Progenitor cell of endocrine pancreas (in vitro differentiated cells): ENCODE data around the gene NCOA7. TPM values are rescaled to one million over a fixed set of nuclear protein-coding genes. Genes with fewer than 3 reads are reported as not detected.

Source experiments
- DNase-seq: peaks from one replicate; pipeline ENCODE4 v3.0.0; 2021; ENCODE audit warnings: low spot score; ENCODE audit not compliant: unreplicated experiment
- H3K27ac Mint-ChIP-seq: 2 replicates; pipeline ENCODE4 v1.8.0; 2021; ENCODE audit warnings: mild to moderate bottlenecking, moderate library complexity, mixed read lengths
- H3K27me3 Mint-ChIP-seq: 2 replicates; pipeline ENCODE4 v1.8.0; 2021; ENCODE audit warnings: mixed read lengths
- H3K36me3 Mint-ChIP-seq: 2 replicates; pipeline ENCODE4 v1.8.0; 2022; ENCODE audit warnings: mixed read lengths; ENCODE audit not compliant: insufficient read depth
- H3K4me1 Mint-ChIP-seq: 2 replicates; pipeline ENCODE4 v1.8.0; 2021; ENCODE audit warnings: low read depth, mixed read lengths
- H3K4me3 Mint-ChIP-seq: 2 replicates; pipeline ENCODE4 v1.8.0; 2021; ENCODE audit warnings: low read depth, mild to moderate bottlenecking, moderate library complexity, mixed read lengths
- H3K9me3 Mint-ChIP-seq: 2 replicates; pipeline ENCODE4 v1.8.0; 2021; ENCODE audit warnings: low read depth, mixed read lengths
- CTCF ChIP-seq: fragments of 200-600 bp; sonication (generic); IDR thresholded peaks from one replicate; pipeline ENCODE4 v1.5.0; 2021; ENCODE audit warnings: antibody characterized with exemption, mild to moderate bottlenecking; ENCODE audit not compliant: unreplicated experiment
- total RNA-seq: library from RNA; stranded (reverse); gene quantifications from 2 replicates; pipeline ENCODE4 v1.2.1, GENCODE V29; 2021

NCOA7 gene
- total RNA-seq, 1 donor from 2014 or later, result 18.0 TPM

DNA sequence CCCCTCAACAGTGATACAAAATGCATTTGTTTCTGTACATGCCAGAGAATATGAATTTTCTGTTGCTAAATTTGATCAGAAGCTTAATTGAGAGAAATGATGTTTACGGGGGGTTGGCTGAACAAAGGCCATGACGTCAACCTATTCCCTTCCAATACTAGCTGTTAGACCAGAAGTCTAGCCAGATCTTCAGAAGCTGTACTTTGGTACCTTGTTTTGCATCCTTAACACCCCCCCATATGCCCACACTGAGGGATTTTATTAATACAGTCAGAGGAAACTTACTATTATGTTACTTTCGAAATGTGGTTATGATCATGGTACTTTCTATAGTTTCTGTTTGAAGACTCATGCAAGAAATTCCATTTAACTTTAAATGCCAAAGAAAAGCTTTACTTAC, 3.1 kb downstream of the NCOA7 start:
- TF ChIP-seq CTCF, result no peak
- Mint-ChIP-seq H3K9me3 (no peaks in the 10 kb centered on the region), H3K36me3 (no peaks in the 10 kb centered on the region), H3K27me3 (no peaks in the 10 kb centered on the region), H3K4me3 (no peak overlapping the region), H3K4me1 (peaks cover 31% of the 10 kb centered on the region), H3K27ac (no peak overlapping the region)
- no peak for DNase-seq

GRCh38 chr6:125794342-125795137, 3.8 kb downstream of the NCOA7 start:
- Mint-ChIP-seq H3K27ac (no peak overlapping the region), H3K36me3 (no peaks in the 10 kb centered on the region), H3K4me1 (peaks cover 30% of the 10 kb centered on the region), H3K27me3 (no peaks in the 10 kb centered on the region), H3K4me3 (no peak overlapping the region), H3K9me3 (no peaks in the 10 kb centered on the region)
- DNase-seq, result no peak
- no peak for TF ChIP-seq CTCF

- no peak for DNase-seq
- H3K36me3 Mint-ChIP-seq, result no peaks in the 10 kb centered on the region
- no peaks in the 10 kb centered on the region for H3K27me3 Mint-ChIP-seq
- no peaks in the 10 kb centered on the region for H3K9me3 Mint-ChIP-seq
- TF ChIP-seq CTCF, result no peak
- H3K4me1 Mint-ChIP-seq, result peaks cover 23% of the 10 kb centered on the region
- no peak overlapping the region for H3K27ac Mint-ChIP-seq
- no peak overlapping the region for H3K4me3 Mint-ChIP-seq
Observed at GRCh38 chr6:125795301-125795700, 4.5 kb downstream of the NCOA7 start.

GRCh38 chr6:125797120-125797885, 6.5 kb downstream of the NCOA7 start:
- no peak overlapping the region for H3K4me3 Mint-ChIP-seq
- no peaks in the 10 kb centered on the region for H3K27me3 Mint-ChIP-seq
- no peak for DNase-seq
- peaks cover 22% of the 10 kb centered on the region for H3K4me1 Mint-ChIP-seq
- TF ChIP-seq CTCF, result no peak
- H3K9me3 Mint-ChIP-seq, result no peaks in the 10 kb centered on the region
- H3K36me3 Mint-ChIP-seq, result no peaks in the 10 kb centered on the region
- H3K27ac Mint-ChIP-seq, result no peak overlapping the region

DNA sequence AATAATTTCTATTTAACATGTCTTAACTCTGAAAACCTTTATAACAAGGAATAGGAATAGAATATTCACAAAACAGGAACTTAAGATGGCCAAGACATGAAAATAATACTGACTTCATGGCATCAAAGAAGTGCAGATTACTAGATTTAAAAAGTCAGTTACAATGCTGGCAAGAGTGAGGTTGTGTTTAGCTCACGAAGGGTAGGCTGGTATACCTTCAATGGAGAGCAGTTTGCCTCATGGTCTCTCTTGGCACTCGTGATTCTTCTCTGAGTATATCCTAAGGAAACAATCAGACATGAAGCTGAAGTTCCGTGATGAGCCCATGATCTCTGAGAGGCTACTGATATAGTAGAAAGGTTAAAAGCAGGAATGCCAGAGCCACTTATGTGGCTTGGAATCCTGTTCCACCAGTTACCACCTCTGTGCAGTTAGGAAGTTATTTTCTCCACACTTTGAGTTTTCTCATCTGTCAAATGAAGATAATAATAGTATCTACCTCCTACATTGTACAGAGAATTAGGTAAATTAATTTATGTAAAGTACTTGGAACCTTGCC, 7.2 kb downstream of the NCOA7 start:
- Mint-ChIP-seq H3K4me1 (peaks cover 22% of the 10 kb centered on the region), H3K36me3 (no peaks in the 10 kb centered on the region), H3K27me3 (no peaks in the 10 kb centered on the region), H3K9me3 (no peaks in the 10 kb centered on the region), H3K27ac (no peak overlapping the region), H3K4me3 (no peak overlapping the region)
- DNase-seq, result no peak
- TF ChIP-seq CTCF, result no peak
